H1 (cell line): ENCODE measurements around the gene FRMD3. TPM values are rescaled to one million over a fixed set of nuclear protein-coding genes. Genes with fewer than 3 reads are reported as not detected.

Experiments
- CEBPB ChIP-seq: IDR thresholded peaks from 2 replicates; pipeline ENCODE4 v1.6.1; 2012; ENCODE audit warnings: low read depth, low read length
- CTBP2 ChIP-seq: IDR thresholded peaks from 2 replicates; pipeline ENCODE4 v1.7.0; 2011; ENCODE audit warnings: borderline replicate concordance, mild to moderate bottlenecking, moderate library complexity, mixed read lengths, low read length; ENCODE audit not compliant: insufficient read depth, insufficient read length
- NANOG ChIP-seq: IDR thresholded peaks from 2 replicates; pipeline ENCODE4 v1.6.1; 2011; ENCODE audit warnings: low read length, low read depth, mild to moderate bottlenecking, inconsistent platforms; ENCODE audit not compliant: insufficient read depth, poor library complexity, severe bottlenecking
- PHF8 ChIP-seq: fragments of 200-600 bp; sonication (generic); conservative IDR thresholded peaks from 2 replicates; pipeline ENCODE4 v1.7.1; 2012; ENCODE audit warnings: low read depth, mild to moderate bottlenecking, inconsistent platforms, low read length, moderate library complexity
- SP4 ChIP-seq: IDR thresholded peaks from 2 replicates; pipeline ENCODE4 v1.6.1; 2012; ENCODE audit warnings: low read length, inconsistent platforms
- polyA plus RNA-seq, 7 experiments: library from polyadenylated mRNA; depleted of rRNA in 3 of 7; stranded (reverse) in 5 of 7; unstranded in 2 of 7; fragments of >200 nt in 5 of 7; fragments of 200-250 nt in 2 of 7; gene quantifications; 1 replicate in 5 of 7; 2 replicates in 1 of 7; 4 replicates in 1 of 7; pipeline versions ENCODE4 v1.2.1 to v1.2.3, GENCODE V29; 2011 to 2013; ENCODE audit warnings: missing spikeins in 2 of 7, mixed read lengths in 2 of 7
- total RNA-seq: library from RNA; stranded (reverse); fragmentation: NEBNext Ultra II Directional; extraction: Animal tissue kit (Norgen Biotek cat#: 25700); gene quantifications from 2 replicates; pipeline ENCODE4 v1.2.1, GENCODE V29; 2021

Gene FRMD3
- total and polyA plus RNA-seq, 2 of the 8 experiments (the other 6 are each of a cell fraction or from before 2014, with no cell fraction given): 0.15 to 1.4 TPM

DNA sequence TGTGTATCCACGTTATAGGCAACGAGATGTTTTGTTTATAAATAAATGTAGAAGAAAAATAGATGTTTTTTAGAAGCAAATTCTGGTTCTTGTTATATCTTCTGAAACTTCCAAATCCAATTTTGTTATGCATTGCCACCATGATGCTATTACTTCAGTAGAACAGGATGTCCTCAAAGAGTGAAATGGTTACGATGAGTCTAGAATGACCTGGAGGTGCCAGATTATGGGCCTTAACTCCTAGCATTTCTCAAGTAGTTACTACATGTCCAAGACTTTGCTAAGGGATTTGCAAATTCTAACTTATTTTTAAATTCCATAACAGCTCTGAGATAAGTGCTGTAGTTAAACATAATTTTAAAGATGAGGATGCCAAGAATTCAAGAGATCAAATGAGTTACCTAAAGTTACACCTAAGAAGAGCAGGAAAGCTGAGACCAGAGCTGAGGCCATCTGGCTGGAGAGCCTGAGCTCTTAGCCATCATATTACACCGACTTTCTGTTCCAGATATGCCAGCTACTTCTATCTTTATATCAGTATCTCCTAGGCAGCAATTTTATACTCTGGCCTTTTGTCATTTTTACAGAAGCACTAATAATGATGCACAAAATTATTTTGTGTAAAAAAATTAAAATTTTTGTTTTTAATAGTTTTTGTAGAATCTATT lies 302.0 kb downstream of the FRMD3 start (continued):
- TF ChIP-seq CEBPB (no peak), CTBP2 (no peak), SP4 (no peak), PHF8 (no peak), NANOG (no peak)
